Measurements from ENCODE around the gene PHACTR3.
"Not testable (repeated sequence)": the region's sequence is repeated elsewhere in the genome, so short reads cannot be mapped to it uniquely, and the experiment has no call there.

Gene PHACTR3

DNA sequence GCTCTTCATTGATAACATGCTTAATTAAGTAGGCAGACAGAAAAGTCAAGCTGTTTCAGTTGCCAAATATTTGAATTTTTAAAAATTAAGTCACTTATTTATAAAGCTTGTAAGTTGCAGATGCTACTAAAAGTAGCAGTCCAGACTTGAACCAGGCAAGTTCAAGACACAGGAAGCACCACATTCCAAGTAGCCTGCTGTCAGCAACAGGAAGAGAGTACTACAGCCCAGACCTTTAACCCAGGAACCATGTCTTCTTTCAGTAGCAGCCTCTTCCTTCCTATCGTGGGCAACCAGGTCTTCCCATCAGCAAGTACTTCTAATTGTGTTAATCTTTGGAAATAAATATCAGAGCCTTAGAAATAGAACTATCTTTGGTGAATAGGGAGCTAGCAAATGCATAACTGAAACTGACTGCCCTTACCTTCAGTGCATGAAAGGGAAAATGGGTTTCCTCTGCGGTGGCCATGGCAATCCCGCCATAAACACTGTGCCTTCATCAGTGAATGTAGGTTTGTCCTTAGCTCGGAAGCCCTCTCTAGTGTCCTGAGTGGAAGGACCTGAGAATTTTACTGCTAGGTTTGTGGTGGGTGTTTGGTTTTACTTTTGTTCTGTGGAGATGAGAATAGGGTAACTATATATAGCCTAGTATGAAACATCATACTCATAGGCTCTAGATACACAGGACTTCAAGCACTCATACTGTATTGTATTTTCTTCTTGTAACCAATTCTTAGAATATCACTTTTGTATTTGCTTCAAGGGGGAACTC, 233.5 kb downstream of the PHACTR3 start:
- Mint-ChIP-seq H3K27me3 (ENCODE audit: low read depth) (peaks cover 3% of the 10 kb centered on the region), H3K9me3 (no peaks in the 10 kb centered on the region), H3K4me3 (no peak overlapping the region), H3K36me3 (ENCODE audit: low read depth) (no peaks in the 10 kb centered on the region), H3K27ac (no peak overlapping the region), H3K4me1 (ENCODE audit: low read depth) (no peaks in the 10 kb centered on the region)

DNA sequence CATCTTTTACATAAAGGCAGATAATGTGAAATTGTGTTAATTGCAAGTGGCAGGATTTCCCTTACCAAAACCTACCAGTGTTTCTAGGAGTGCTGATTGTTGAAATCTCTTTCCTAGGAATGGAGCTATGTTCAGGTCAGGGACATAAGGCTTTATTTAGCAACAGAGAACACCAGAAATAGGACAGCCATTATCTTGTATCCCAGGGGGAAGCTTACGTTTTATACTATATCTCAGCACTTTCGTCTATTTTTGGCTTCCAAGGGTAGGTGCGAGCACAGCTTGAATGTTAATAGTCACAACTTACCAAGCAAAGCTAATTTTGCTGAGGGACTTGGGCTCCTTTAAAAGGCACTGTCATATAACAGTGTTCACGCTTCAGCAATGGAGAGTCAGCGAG, 235.1 kb downstream of the PHACTR3 start:
- Mint-ChIP-seq H3K27me3 (ENCODE audit: low read depth) (peaks cover 3% of the 10 kb centered on the region), H3K4me1 (ENCODE audit: low read depth) (no peaks in the 10 kb centered on the region), H3K9me3 (no peaks in the 10 kb centered on the region)

GRCh38 chr20:59845472-59845871, 241.1 kb downstream of the PHACTR3 start:
- Mint-ChIP-seq H3K9me3 (no peaks in the 10 kb centered on the region), H3K36me3 (ENCODE audit: low read depth) (no peaks in the 10 kb centered on the region), H3K4me1 (ENCODE audit: low read depth) (no peaks in the 10 kb centered on the region), H3K27me3 (ENCODE audit: low read depth) (no peaks in the 10 kb centered on the region), H3K4me3 (no peak overlapping the region), H3K27ac (no peak overlapping the region)

More for the DNA sequence above, 235.1 kb downstream of the PHACTR3 start:
- no peak overlapping the region for H3K27ac Mint-ChIP-seq
- H3K36me3 Mint-ChIP-seq (ENCODE audit: low read depth) = no peaks in the 10 kb centered on the region
- no peak overlapping the region for H3K4me3 Mint-ChIP-seq

GRCh38 chr20:59848182-59848581, 243.8 kb downstream of the PHACTR3 start:
- Mint-ChIP-seq H3K9me3 (no peaks in the 10 kb centered on the region), H3K4me1 (ENCODE audit: low read depth) (no peaks in the 10 kb centered on the region), H3K27ac (no peak overlapping the region), H3K27me3 (ENCODE audit: low read depth) (no peaks in the 10 kb centered on the region), H3K4me3 (no peak overlapping the region), H3K36me3 (ENCODE audit: low read depth) (no peaks in the 10 kb centered on the region)

- no peaks in the 10 kb centered on the region for H3K9me3 Mint-ChIP-seq
- H3K27ac Mint-ChIP-seq = no peak overlapping the region
- no peaks in the 10 kb centered on the region for H3K27me3 Mint-ChIP-seq (ENCODE audit: low read depth)
- no peaks in the 10 kb centered on the region for H3K36me3 Mint-ChIP-seq (ENCODE audit: low read depth)
- no peak overlapping the region for H3K4me3 Mint-ChIP-seq
- no peaks in the 10 kb centered on the region for H3K4me1 Mint-ChIP-seq (ENCODE audit: low read depth)
These were observed 245.8 kb downstream of the PHACTR3 start for GRCh38 chr20:59850018-59850641.

GRCh38 chr20:59856526-59856925, 252.2 kb downstream of the PHACTR3 start:
- H3K27me3 Mint-ChIP-seq (ENCODE audit: low read depth); H3K4me1 Mint-ChIP-seq (ENCODE audit: low read depth); H3K9me3 Mint-ChIP-seq; H3K4me3 Mint-ChIP-seq; H3K27ac Mint-ChIP-seq; H3K36me3 Mint-ChIP-seq (ENCODE audit: low read depth): not testable (repeated sequence)

- not testable (repeated sequence) for H3K27me3 Mint-ChIP-seq (ENCODE audit: low read depth); H3K4me1 Mint-ChIP-seq (ENCODE audit: low read depth); H3K36me3 Mint-ChIP-seq (ENCODE audit: low read depth); H3K9me3 Mint-ChIP-seq; H3K27ac Mint-ChIP-seq; H3K4me3 Mint-ChIP-seq
These were observed 252.6 kb downstream of the PHACTR3 start for GRCh38 chr20:59856941-59857340.

DNA sequence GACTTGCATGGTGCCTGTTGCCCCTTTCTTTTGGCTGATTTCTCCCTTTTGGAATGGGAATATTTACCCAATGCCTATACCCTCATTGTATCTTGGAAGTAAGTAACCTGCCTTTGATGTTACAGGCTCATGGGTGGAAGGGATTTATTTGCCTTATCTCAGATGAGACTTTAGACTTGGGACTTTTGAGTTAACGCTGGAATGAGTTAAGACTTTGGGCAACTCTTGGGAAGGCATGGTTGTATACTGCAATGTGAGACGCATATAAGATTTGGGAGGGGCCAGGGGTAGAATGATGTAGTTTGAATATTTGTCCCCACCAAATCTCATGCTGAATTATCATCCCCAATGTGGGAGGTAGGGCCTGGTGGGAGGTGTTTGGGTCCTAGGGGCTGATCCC, 253.6 kb downstream of the PHACTR3 start:
- H3K36me3 Mint-ChIP-seq (ENCODE audit: low read depth) = no peaks in the 10 kb centered on the region
- no peaks in the 10 kb centered on the region for H3K4me1 Mint-ChIP-seq (ENCODE audit: low read depth)
- H3K27me3 Mint-ChIP-seq (ENCODE audit: low read depth) = no peaks in the 10 kb centered on the region
- no peak overlapping the region for H3K27ac Mint-ChIP-seq
- no peaks in the 10 kb centered on the region for H3K9me3 Mint-ChIP-seq
- H3K4me3 Mint-ChIP-seq = no peak overlapping the region

DNA sequence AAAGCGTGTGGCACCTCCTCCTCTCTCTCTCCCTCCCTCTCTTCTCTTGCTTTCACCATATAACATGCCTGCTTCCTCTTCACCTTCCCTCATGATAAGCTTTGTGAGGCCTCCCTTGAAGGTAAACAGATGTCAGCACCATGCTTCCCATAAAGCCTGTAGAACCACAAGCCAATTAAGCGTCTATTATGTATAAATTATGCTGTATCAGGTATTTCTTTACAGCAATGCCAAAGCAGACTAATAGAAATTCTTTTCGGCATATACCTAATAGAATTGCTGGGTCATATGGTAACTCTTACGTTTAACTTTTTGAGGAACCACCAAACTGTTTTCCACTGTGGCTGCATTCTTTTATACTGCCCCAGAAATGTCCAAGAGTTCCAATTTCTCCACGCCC, 254.1 kb downstream of the PHACTR3 start:
- Mint-ChIP-seq H3K27ac (no peak overlapping the region), H3K36me3 (ENCODE audit: low read depth) (no peaks in the 10 kb centered on the region), H3K9me3 (no peaks in the 10 kb centered on the region), H3K4me1 (ENCODE audit: low read depth) (no peaks in the 10 kb centered on the region), H3K27me3 (ENCODE audit: low read depth) (no peaks in the 10 kb centered on the region), H3K4me3 (no peak overlapping the region)

GRCh38 chr20:59861401-59861800, 257.1 kb downstream of the PHACTR3 start:
- no peaks in the 10 kb centered on the region for H3K9me3 Mint-ChIP-seq
- no peak overlapping the region for H3K4me3 Mint-ChIP-seq
- no peaks in the 10 kb centered on the region for H3K4me1 Mint-ChIP-seq (ENCODE audit: low read depth)
- no peaks in the 10 kb centered on the region for H3K36me3 Mint-ChIP-seq (ENCODE audit: low read depth)
- H3K27ac Mint-ChIP-seq = no peak overlapping the region
- no peaks in the 10 kb centered on the region for H3K27me3 Mint-ChIP-seq (ENCODE audit: low read depth)

DNA sequence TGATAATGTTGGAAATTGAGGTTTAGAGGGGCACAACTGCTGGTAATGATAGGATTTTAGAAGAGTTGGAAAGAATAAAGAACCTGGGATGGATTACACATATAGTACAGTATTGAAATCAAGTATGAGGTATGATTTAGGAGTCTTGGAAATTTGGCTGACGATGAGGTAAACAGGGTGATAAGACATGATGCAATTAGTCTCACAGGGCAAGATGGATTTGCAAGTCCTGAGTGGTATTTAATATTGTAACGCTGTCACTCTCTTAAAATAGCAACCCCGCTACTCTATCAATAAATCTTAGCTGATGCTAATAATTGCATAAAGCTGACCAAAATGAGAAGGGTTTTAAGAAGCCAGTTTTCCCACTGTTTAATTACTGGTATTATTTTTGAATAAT, 258.7 kb downstream of the PHACTR3 start:
- Mint-ChIP-seq H3K36me3 (ENCODE audit: low read depth) (no peaks in the 10 kb centered on the region), H3K4me3 (no peak overlapping the region), H3K9me3 (no peaks in the 10 kb centered on the region), H3K27ac (no peak overlapping the region), H3K4me1 (ENCODE audit: low read depth) (no peaks in the 10 kb centered on the region), H3K27me3 (ENCODE audit: low read depth) (peaks cover 3% of the 10 kb centered on the region)

DNA sequence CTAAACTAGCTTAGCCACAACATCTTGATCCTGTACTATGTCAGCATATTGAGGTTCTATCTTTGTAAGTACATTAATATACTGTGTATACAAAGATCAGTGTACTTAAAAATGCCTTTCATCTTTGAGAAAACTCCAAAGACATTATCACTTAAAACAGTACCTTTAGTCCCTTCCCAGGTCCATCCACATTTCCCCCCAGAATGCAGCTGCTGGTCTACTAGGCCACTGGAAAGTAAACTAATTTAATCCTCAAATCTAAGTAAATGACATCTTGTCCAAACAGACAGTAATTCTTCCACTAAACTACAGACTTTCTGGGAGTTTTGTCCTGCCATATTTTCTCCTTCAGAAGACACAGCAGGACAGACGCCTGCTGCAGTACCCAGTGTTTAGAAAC, 260.4 kb downstream of the PHACTR3 start:
- Mint-ChIP-seq H3K9me3 (no peaks in the 10 kb centered on the region), H3K36me3 (ENCODE audit: low read depth) (no peaks in the 10 kb centered on the region), H3K4me1 (ENCODE audit: low read depth) (no peaks in the 10 kb centered on the region), H3K4me3 (no peak overlapping the region), H3K27me3 (ENCODE audit: low read depth) (peaks cover 7% of the 10 kb centered on the region), H3K27ac (no peak overlapping the region)

DNA sequence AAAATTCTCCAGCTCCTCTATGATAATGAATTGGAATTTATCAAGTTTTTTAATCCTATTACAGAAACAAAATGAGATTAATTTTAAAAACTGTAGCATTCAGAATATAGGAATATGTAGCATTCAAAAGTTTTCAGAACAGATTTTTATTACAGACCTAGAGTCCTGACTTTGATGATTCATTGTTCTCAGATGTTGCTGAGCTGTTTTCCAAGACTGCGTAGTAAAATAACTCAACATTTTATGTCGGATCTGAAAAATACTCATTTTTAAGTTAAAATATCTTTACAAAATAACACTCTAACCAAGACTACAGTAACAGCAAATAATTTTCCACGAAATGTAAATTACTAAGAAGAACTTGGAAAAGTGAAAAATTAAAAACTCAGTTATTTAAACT, 262.0 kb downstream of the PHACTR3 start:
- Mint-ChIP-seq H3K9me3 (no peaks in the 10 kb centered on the region), H3K4me1 (ENCODE audit: low read depth) (no peaks in the 10 kb centered on the region), H3K4me3 (no peak overlapping the region), H3K27ac (no peak overlapping the region), H3K27me3 (ENCODE audit: low read depth) (peaks cover 7% of the 10 kb centered on the region), H3K36me3 (ENCODE audit: low read depth) (no peaks in the 10 kb centered on the region)

DNA sequence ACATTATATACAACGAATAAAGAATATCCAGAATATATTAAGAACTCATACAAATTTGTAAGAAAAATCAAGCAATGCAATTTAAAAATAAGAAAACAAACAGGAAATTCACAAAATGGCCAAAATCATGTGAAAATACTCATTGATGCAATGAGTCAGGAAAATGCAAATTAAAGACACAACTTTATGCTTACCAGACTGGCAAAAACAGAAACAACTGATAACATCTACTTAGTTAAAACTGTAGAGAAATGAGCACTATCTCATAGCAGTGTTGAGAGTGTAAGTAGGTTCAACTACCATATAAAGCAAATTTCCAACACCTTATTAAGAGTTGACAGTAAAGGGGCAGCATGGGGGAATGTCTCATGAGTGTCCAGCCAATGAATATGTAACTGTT, 266.8 kb downstream of the PHACTR3 start:
- Mint-ChIP-seq H3K4me1 (ENCODE audit: low read depth) (no peaks in the 10 kb centered on the region), H3K27me3 (ENCODE audit: low read depth) (peaks cover 7% of the 10 kb centered on the region), H3K36me3 (ENCODE audit: low read depth) (no peaks in the 10 kb centered on the region), H3K27ac (no peak overlapping the region), H3K9me3 (no peaks in the 10 kb centered on the region), H3K4me3 (no peak overlapping the region)

DNA sequence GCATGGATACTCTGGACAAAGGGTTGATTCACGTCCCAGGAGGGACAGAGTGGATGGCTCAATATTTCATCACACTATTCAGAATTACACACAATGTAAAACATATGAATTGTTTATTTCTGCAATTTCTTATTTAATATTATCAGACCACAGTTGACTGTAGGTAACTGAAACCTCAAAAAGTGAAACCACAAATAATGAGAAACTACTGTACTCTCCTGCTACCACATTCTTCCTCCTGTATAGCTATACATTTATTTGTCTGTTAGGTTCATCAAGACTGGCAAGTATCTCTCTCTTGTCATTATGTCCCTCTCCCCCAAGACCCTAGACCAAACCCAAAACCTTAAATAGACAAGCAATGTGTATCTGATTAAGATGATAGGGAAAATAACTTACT, 269.1 kb downstream of the PHACTR3 start:
- Mint-ChIP-seq H3K36me3 (ENCODE audit: low read depth) (no peaks in the 10 kb centered on the region), H3K4me3 (no peak overlapping the region), H3K4me1 (ENCODE audit: low read depth) (no peaks in the 10 kb centered on the region), H3K27ac (no peak overlapping the region), H3K27me3 (ENCODE audit: low read depth) (peaks cover under 1% of the 10 kb centered on the region), H3K9me3 (no peaks in the 10 kb centered on the region)

All from T-helper 1 cell treated with Interleukin-12 subunit alpha and Interleukin-12 subunit beta and Interleukin-4 antibody, amounts not matched to agents 30 μg/mL and 1 μg/mL, for 36 hours (primary cell).